Measurements from ENCODE around the gene SMO.

- TF ChIP-seq CTCF (IDR thresholded peaks at IDR 0.05) (no peak), POLR2AphosphoS5 (IDR thresholded peaks at IDR 0.05; ENCODE audit: low read depth, low read length) (no peak), REST (IDR thresholded peaks at IDR 0.05; ENCODE audit: insufficient read depth in 1 of 2, low read depth in 2 of 2, low read length in 1 of 2) (no peak), TCF7L2 (IDR thresholded peaks at IDR 0.05; ENCODE audit: low read depth, low read length) (no peak)
These were observed 44.7 kb upstream of the SMO start for GRCh38 chr7:129143724-129144094.
